HS-27A (cell line): ENCODE results near the gene GOLGA1.
"Not testable (repeated sequence)": the region's sequence is repeated elsewhere in the genome, so short reads cannot be mapped to it uniquely, and the experiment has no call there.

Experiments
- DNase-seq: peaks from one replicate; pipeline ENCODE4 v3.0.0-alpha.2; 2012; ENCODE audit warnings: low read depth, missing footprints

Gene GOLGA1, protein sequence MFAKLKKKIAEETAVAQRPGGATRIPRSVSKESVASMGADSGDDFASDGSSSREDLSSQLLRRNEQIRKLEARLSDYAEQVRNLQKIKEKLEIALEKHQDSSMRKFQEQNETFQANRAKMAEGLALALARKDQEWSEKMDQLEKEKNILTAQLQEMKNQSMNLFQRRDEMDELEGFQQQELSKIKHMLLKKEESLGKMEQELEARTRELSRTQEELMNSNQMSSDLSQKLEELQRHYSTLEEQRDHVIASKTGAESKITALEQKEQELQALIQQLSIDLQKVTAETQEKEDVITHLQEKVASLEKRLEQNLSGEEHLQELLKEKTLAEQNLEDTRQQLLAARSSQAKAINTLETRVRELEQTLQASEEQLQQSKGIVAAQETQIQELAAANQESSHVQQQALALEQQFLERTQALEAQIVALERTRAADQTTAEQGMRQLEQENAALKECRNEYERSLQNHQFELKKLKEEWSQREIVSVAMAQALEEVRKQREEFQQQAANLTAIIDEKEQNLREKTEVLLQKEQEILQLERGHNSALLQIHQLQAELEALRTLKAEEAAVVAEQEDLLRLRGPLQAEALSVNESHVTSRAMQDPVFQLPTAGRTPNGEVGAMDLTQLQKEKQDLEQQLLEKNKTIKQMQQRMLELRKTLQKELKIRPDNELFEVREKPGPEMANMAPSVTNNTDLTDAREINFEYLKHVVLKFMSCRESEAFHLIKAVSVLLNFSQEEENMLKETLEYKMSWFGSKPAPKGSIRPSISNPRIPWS

DNA sequence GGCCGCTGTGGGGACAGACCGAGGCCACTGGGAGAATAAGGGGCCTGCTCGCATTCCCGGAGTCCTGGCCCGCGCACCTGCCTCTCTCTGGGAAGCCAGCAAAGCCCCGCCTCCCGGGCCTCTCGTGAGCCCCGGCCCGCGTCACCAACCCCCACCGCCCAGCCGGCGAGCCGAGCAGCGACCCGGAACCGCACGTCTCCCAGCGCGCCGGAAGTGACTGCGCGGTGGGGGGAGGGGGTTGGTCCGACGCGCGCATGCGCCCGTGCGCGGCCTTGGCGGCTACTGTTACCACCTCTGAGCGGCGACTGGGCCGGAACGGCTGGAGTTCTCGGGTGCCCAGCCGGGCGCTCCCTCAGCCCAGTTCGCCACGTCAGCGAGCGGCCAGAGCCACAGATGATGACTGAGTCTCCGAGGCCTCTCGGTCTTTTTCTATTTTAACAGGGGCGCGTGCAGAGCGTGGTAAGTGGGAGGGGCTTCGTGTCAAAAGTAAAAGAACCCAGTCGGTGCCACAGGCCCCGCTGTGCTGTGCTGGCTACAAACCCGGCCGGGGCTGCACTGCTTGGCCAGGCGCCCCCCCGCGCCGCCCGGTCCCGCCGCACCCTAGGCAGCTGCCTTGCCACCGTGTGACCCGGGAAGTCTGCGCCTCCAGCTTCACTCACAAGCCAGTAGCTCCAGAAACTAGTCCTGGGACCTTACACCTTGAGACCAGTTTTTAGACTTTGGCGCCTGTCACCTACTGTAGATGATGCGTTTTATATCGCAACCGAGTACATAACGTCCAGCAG, at the start of gene GOLGA1:
TSS of gene GOLGA1 (minus strand) at position 190 of the 785 bp plus-strand sequence. CDS start 2,372 bp downstream, outside the sequence.
- peak; percentile 80 for DNase-seq

- no peak for DNase-seq
Measured at GRCh38 chr9:124983698-124984097, 42.8 kb upstream of the GOLGA1 start.

- DNase-seq, result no peak
Measured at GRCh38 chr9:124980431-124980830, 39.5 kb upstream of the GOLGA1 start.

GRCh38 chr9:124975131-124975530, 34.2 kb upstream of the GOLGA1 start:
- DNase-seq, result no peak

- DNase-seq, result no peak
Measured at GRCh38 chr9:124973807-124974206, 32.9 kb upstream of the GOLGA1 start.

- DNase-seq, result no peak
Measured at GRCh38 chr9:124972241-124972770, 31.4 kb upstream of the GOLGA1 start.

- DNase-seq, result no peak
Measured at GRCh38 chr9:124969401-124969800, 28.5 kb upstream of the GOLGA1 start.

DNA sequence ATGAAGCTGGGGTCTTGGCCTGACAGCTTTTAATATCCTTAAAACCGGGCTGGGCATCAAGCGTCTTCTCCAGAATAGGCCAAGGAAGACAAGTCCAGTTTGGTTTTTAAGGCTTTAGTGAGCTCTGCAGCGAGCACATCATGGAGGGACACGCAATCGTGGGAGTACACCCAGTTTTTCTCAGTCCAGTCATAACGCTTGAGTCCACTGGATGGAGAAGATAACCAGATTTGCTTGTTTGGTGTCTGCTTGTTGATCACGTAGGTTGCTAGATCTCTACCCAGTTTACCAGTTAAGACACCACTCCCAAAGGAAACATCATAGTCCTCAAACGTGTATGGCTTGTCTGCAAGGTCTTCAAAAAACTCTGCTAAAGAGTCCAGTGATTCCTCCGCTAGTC, 27.4 kb upstream of the GOLGA1 start:
- DNase-seq, result no peak

DNA sequence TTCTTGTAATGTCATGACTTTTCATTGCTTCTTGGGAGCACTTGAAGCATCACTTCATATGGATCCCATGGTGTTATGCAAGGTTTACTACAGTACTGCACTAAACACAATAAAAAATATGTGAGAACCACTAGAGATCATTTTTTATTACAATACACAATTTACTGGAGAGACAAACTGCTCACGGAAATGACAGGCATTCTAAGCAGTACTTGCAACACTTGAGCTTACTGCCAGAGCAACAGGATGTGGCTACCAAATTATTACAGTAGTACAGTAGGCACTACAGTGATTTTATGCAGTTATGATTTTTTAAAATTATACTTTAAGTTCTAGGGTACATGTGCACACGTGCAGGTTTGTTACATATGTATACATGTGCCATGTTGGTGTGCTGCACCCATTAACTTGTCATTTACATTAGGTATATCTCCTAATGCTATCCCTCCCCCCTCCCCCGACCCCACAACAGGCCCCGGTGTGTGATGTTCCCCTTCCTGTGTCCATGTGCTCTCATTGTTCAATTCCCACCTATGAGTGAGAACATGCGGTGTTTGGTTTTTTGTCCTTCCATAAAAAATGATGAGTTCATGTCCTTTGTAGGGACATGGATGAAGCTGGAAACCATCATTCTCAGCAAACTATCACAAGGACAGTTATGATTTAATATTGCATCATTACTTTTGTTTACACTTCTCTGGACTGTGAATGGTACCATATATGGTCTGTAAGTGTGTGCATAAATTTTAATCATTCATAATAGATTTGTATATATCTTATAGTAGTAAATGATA, 25.1 kb upstream of the GOLGA1 start:
- not testable (repeated sequence) for DNase-seq

GRCh38 chr9:124964604-124965003, 23.7 kb upstream of the GOLGA1 start:
- no peak for DNase-seq

DNA sequence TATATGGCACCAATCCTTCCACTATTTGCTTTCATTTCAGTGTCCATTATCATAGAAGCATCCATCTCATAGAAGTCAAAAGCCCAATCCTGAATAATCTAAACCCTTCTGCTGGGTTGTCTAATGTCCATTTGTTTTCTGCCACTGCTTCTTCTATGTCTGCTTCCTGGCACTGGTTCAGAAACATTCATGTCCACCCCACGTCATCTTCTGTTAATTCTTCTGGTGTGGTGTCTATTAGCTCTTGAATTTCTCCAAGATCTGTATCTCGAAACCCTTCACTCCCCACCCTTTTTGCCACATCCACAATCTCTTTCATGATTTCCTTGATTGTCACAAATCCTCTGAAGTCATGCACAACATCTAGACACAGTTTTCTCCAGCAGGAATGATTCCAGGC, 23.2 kb upstream of the GOLGA1 start:
- DNase-seq, result no peak

DNA sequence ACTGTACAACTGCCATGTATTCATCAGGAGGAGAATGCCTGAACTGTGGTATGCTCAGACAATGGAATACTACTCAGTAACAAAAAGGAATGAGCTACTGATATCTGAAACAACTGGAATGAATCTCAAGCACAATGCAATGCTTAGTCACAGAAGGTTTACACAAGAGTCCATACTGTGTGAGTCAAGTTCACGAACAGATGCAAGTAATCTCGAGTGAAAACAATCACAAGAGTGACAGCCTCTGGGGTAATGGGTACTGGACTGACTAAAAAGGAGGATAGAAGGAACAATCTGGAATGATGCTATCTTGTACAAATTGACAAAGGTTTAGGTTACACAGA, 19.5 kb upstream of the GOLGA1 start:
- no peak for DNase-seq

DNA sequence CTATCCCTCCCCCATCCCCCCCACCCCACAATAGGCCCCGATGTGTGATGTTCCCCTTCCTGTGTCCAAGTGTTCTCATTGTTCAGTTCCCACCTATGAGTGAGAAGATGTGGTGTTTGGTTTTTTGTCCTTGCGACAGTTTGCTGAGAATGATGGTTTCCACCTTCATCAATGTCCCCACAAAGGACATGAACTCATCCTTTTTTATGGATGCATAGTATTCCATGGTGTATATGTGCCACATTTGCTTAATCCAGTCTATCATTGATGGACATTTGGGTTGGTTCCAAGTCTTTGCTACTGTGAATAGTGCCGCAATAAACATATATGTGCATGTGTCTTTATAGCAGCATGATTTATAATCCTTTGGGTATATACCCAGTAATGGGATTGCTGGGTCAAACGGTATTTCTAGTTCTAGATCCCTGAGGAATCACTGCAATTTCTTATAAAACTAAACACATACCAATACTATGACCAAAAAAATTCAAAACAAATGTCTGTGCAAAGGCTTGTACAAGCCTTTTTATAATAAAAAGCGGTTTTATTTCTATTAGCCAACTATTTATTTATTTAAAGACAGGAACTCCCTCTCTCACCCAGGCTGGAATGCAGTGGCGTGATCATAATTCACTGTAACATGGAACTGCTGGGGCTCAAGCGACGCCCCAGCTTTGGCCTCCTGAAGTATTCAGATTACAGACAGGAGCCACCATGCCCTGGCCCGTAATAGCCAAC, 19.0 kb upstream of the GOLGA1 start:
- not testable (repeated sequence) for DNase-seq

DNA sequence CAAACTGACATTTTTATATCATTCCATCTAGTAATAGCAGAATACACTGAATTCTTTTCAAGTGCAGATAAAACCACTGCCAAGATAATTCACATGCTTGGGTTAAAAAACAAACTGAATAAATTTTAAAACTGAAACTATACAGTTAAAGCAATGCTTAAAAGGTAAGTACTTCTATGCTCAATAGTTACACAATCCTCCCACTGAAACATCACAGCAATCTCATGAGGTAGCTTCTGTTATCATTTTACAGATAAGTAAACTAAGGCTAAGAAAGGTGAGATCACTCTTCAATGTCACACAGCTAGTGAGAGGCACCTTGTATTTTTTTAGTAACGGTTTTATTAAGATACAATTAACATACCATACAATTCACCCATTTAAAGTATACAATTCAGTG, 13.4 kb upstream of the GOLGA1 start:
- no peak for DNase-seq

- DNase-seq, result no peak
Measured at GRCh38 chr9:124950050-124950718, 9.3 kb upstream of the GOLGA1 start.

DNA sequence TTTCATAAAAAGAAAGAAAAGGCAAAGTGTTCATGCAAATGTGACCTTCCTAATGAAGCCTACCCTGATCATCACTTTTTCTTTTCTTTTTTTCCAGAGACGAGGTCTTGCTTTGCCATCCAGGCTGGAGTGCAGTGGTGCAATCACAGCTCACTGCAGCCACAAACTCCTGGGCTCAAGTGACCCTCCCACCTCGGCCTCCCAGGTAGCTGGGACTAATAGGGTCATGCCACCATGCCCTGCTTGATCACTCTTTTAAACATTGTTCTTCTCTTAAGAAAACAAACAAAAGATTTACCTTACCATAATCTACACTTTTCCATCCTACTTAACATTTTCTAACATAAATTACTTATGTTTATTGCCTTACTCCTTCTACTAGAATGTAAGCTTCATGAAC, 8.5 kb upstream of the GOLGA1 start:
- no peak for DNase-seq

DNA sequence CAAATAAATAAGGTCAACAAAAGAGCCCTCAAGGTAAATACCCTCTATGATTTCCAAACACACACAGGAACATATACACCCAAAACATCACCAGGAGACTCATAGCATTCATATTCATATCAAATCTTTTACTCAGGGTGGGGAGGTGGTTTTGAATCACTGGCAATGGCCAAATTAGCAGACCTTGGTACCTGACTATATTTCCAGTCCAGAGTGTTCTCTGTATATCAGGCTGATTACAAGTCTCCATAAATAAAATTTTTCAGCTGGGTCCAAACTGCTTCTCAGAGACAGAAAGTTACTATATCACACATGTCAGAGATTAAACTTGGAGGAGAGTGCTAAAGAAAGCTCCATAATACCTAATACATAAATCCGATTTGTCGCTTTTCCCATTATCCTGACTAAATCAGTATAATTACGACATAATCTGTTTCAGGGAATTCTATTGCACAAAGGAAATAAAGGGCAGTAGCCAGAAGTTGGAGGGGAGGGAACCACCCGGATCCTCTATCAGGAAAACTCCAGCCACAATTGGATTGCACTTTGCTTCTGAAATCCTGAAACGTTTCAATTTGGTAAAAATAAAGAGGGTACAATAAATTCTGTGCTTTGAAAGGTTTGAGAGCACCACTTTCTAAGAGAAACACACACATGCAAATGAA, 7.0 kb upstream of the GOLGA1 start:
- no peak for DNase-seq

- no peak for DNase-seq
Measured at GRCh38 chr9:124946167-124946566, 5.3 kb upstream of the GOLGA1 start.

DNA sequence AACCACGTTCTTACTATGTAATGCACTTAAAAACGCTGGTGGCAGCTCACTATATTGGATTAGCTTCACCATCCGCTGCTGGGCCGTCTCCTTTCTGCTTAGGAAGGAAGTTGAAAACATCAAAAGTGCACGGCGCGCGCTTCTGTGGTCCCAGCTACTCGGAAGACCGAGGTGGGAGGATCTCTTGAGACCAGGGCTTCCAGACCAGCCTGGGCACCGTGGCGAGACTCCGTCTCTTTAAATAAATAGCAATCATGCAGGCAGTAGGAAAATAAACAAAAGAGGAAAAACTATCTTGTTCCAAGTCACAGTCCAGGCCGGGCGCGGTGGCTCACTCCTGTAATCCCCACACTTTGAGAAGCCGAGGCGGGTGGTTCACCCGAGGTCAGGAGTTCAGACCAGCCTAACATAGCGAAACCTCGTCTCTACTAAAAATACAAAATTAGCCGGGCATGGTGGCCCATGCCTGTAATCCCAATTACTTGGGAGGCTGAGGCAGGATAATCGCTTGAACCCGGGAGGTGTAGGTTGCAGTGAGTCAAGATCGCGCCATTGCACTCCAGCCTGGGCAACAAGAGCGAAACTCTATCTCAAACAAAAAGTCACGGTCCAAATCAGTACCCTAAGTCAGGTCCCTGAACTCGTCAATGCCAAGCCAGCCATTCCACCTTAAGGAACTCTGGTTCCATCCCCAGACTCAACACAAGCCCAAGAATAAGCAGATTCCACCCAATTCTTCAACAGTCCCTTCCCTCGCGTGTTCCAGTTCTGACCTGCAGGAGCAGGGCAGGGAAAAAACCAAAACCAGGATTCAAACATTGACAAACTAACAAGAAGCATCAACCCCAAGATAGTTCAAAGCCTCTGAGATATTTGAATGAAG, 1.0 kb upstream of the GOLGA1 start:
- DNase-seq, result no peak
